WTC11 (cell line): ENCODE data around the gene BCAS3. TPM values are rescaled to one million over a fixed set of nuclear protein-coding genes. Genes with fewer than 3 reads are reported as not detected.
A peak's percentile ranks its signal among the peaks of the same experiment; 100 is the strongest.

Source experiments
- ATAC-seq: fragments of 200-7000 bp; cut with Tn5 transposase; 2 replicates; pipeline ENCODE4 v1.10.0; 2021; ENCODE audit warnings: mild to moderate bottlenecking, moderate library complexity
- CTCF ChIA-PET: fragments of 300-600 bp; sonication (Branson Sonifier 250); formaldehyde crosslinking; loops from one replicate; lab custom pipeline; 2021; ENCODE audit warnings: antibody characterized with exemption; lab: Charles Lee
- POLR2A ChIA-PET: fragments of 350-600 bp; sonication (Branson Sonifier 250); formaldehyde crosslinking; loops from one replicate; lab custom pipeline; 2021; ENCODE audit warnings: antibody characterized with exemption; lab: Charles Lee
- DNase-seq: peaks from one replicate; pipeline ENCODE4 v3.0.0; 2021; ENCODE audit warnings: low spot score
- H3K27ac Mint-ChIP-seq: 2 replicates; pipeline ENCODE4 v1.8.0; 2021; ENCODE audit warnings: mixed read lengths
- H3K27me3 Mint-ChIP-seq: 2 replicates; pipeline ENCODE4 v1.8.0; 2021; ENCODE audit warnings: low read depth, mild to moderate bottlenecking, moderate library complexity, mixed read lengths
- H3K36me3 Mint-ChIP-seq: 2 replicates; pipeline ENCODE4 v1.8.0; 2021; ENCODE audit warnings: mixed read lengths
- H3K4me1 Mint-ChIP-seq: 2 replicates; pipeline ENCODE4 v1.8.0; 2022; ENCODE audit warnings: mixed read lengths
- H3K4me3 Mint-ChIP-seq: 2 replicates; pipeline ENCODE4 v1.8.0; 2021; ENCODE audit warnings: mild to moderate bottlenecking, moderate library complexity, mixed read lengths
- H3K9me3 Mint-ChIP-seq: 2 replicates; pipeline ENCODE4 v1.8.0; 2021; ENCODE audit warnings: mixed read lengths
- ELF4 ChIP-seq: sonication (generic); formaldehyde crosslinking; IDR thresholded peaks from 2 replicates; pipeline ENCODE4 v1.8.1; 2022; ENCODE audit warnings: low read depth, mild to moderate bottlenecking, moderate library complexity, missing genetic modification reagents
- FOXP1 ChIP-seq: sonication (generic); formaldehyde crosslinking; IDR thresholded peaks from 2 replicates; pipeline ENCODE4 v1.8.0; 2022; ENCODE audit warnings: missing genetic modification reagents, mild to moderate bottlenecking, moderate library complexity, borderline replicate concordance
- GABPB1 ChIP-seq: sonication (generic); formaldehyde crosslinking; IDR thresholded peaks from 2 replicates; pipeline ENCODE4 v1.8.1; 2023; ENCODE audit warnings: mild to moderate bottlenecking, missing genetic modification reagents
- NFE2L1 ChIP-seq: sonication (generic); formaldehyde crosslinking; IDR thresholded peaks from 2 replicates; pipeline ENCODE4 v1.8.1; 2023; ENCODE audit warnings: missing genetic modification reagents
- NR1H2 ChIP-seq: sonication (generic); formaldehyde crosslinking; IDR thresholded peaks from 2 replicates; pipeline ENCODE4 v1.9.0; 2021; ENCODE audit warnings: mild to moderate bottlenecking, moderate library complexity, missing genetic modification reagents
- OVOL2 ChIP-seq: fragments of 250-450 bp; sonication (Bioruptor Pico); IDR thresholded peaks from 2 replicates; pipeline ENCODE4 v1.9.0; 2021; ENCODE audit warnings: mild to moderate bottlenecking, borderline replicate concordance
- PRRX2 ChIP-seq: fragments of 250-450 bp; sonication (Bioruptor Pico); IDR thresholded peaks from 2 replicates; pipeline ENCODE4 v1.8.0; 2021; ENCODE audit warnings: mild to moderate bottlenecking
- RELA ChIP-seq: sonication (generic); formaldehyde crosslinking; IDR thresholded peaks from 2 replicates; pipeline ENCODE4 v1.8.1; 2022; ENCODE audit warnings: missing genetic modification reagents, mild to moderate bottlenecking, borderline replicate concordance
- SMAD4 ChIP-seq: sonication (generic); formaldehyde crosslinking; IDR thresholded peaks from 2 replicates; pipeline ENCODE4 v1.8.0; 2022; ENCODE audit warnings: mild to moderate bottlenecking, missing genetic modification reagents
- SOX15 ChIP-seq: fragments of 250-450 bp; sonication (Bioruptor Pico); IDR thresholded peaks from 2 replicates; pipeline ENCODE4 v1.9.0; 2021; ENCODE audit warnings: mild to moderate bottlenecking
- TEAD1 ChIP-seq: sonication (generic); formaldehyde crosslinking; IDR thresholded peaks from 2 replicates; pipeline ENCODE4 v1.8.0; 2022; ENCODE audit warnings: mild to moderate bottlenecking, missing genetic modification reagents
- USF1 ChIP-seq: sonication (generic); formaldehyde crosslinking; IDR thresholded peaks from 2 replicates; pipeline ENCODE4 v1.8.0; 2022; ENCODE audit warnings: mild to moderate bottlenecking, missing genetic modification reagents
- USF2 ChIP-seq: sonication (generic); formaldehyde crosslinking; IDR thresholded peaks from 2 replicates; pipeline ENCODE4 v1.8.1; 2023; ENCODE audit warnings: mild to moderate bottlenecking, missing genetic modification reagents, moderate library complexity
- ZMAT4 ChIP-seq: fragments of 250-450 bp; sonication (Bioruptor Pico); IDR thresholded peaks from 2 replicates; pipeline ENCODE4 v1.9.0; 2021; ENCODE audit warnings: mild to moderate bottlenecking
- ZNF121 ChIP-seq: sonication (generic); formaldehyde crosslinking; IDR thresholded peaks from 2 replicates; pipeline ENCODE4 v1.8.0; 2023; ENCODE audit warnings: missing genetic modification reagents
- ZNF317 ChIP-seq: sonication (generic); formaldehyde crosslinking; IDR thresholded peaks from 2 replicates; pipeline ENCODE4 v1.8.1; 2023; ENCODE audit warnings: low read depth, mild to moderate bottlenecking, moderate library complexity, missing genetic modification reagents, borderline replicate concordance
- ZSCAN18 ChIP-seq: fragments of 250-450 bp; sonication (Bioruptor Pico); IDR thresholded peaks from 2 replicates; pipeline ENCODE4 v2.1.2; 2022; ENCODE audit warnings: mild to moderate bottlenecking, moderate library complexity
- total RNA-seq: library from RNA; stranded (reverse); gene quantifications from 3 replicates; pipeline ENCODE4 v1.2.3, GENCODE V29; 2021
- TF ChIP-seq, protein P1 (sequence below): sonication (generic); formaldehyde crosslinking; conservative IDR thresholded peaks from 2 replicates; pipeline ENCODE4 v1.8.1; 2022; ENCODE audit warnings: mild to moderate bottlenecking, missing genetic modification reagents
- TF ChIP-seq, protein P2 (sequence below): sonication (generic); formaldehyde crosslinking; IDR thresholded peaks from 2 replicates; pipeline ENCODE4 v1.8.0; 2022; ENCODE audit warnings: missing genetic modification reagents
- TF ChIP-seq, protein P3 (sequence below): fragments of 250-450 bp; sonication (Bioruptor Pico); IDR thresholded peaks from 2 replicates; pipeline ENCODE4 v1.8.0; 2021; ENCODE audit warnings: mild to moderate bottlenecking
- TF ChIP-seq, protein P4 (sequence below): fragments of 200-600 bp; IDR thresholded peaks from 2 replicates; pipeline ENCODE4 v1.8.0; 2022; ENCODE audit warnings: antibody characterized with exemption

The BCAS3 gene
- total RNA-seq, 1 experiment from 2014 or later: 15.5 TPM

GRCh38 chr17:60817192-60817591 lies 139.5 kb downstream of the BCAS3 start:
- CTCF ChIA-PET: interaction anchor here (0.9 kb wide), 1 partner anchor 96 kb away, joined by 3 read pairs; no protein-coding TSS in a partner anchor
- ATAC-seq (no peak), DNase-seq (no peak)
- POLR2A ChIA-PET: no interaction called here
- Mint-ChIP-seq H3K4me1 (peaks cover 5% of the 10 kb centered on the region), H3K36me3 (no peaks in the 10 kb centered on the region), H3K27me3 (no peaks in the 10 kb centered on the region), H3K4me3 (no peak overlapping the region), H3K9me3 (peaks cover 13% of the 10 kb centered on the region), H3K27ac (no peak overlapping the region)
- TF ChIP-seq FOXP1 (no peak), ZNF317 (CRISPR knock-in tag) (no peak), ZSCAN18 (CRISPR knock-in tag) (no peak), SMAD4 (no peak), NR1H2 (no peak), PRRX2 (CRISPR knock-in tag) (no peak), ZNF121 (CRISPR knock-in tag) (no peak), GABPB1 (CRISPR knock-in tag) (no peak), USF1 (CRISPR knock-in tag) (no peak)
- TF ChIP-seq, protein P1, sequence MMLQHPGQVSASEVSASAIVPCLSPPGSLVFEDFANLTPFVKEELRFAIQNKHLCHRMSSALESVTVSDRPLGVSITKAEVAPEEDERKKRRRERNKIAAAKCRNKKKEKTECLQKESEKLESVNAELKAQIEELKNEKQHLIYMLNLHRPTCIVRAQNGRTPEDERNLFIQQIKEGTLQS (CRISPR knock-in tag): no peak

- ChIA-PET CTCF (no interaction called here), POLR2A (interaction anchor here (0.7 kb wide), 1 partner anchor 33 kb away, joined by 4 read pairs; no protein-coding TSS in a partner anchor)
- ATAC-seq: peak; percentile 56
- Mint-ChIP-seq H3K36me3 (no peaks in the 10 kb centered on the region), H3K27me3 (no peaks in the 10 kb centered on the region), H3K27ac (no peak overlapping the region), H3K4me3 (no peak overlapping the region), H3K9me3 (no peaks in the 10 kb centered on the region), H3K4me1 (peaks cover 5% of the 10 kb centered on the region)
- no peak for DNase-seq
- TF ChIP-seq, protein P2, sequence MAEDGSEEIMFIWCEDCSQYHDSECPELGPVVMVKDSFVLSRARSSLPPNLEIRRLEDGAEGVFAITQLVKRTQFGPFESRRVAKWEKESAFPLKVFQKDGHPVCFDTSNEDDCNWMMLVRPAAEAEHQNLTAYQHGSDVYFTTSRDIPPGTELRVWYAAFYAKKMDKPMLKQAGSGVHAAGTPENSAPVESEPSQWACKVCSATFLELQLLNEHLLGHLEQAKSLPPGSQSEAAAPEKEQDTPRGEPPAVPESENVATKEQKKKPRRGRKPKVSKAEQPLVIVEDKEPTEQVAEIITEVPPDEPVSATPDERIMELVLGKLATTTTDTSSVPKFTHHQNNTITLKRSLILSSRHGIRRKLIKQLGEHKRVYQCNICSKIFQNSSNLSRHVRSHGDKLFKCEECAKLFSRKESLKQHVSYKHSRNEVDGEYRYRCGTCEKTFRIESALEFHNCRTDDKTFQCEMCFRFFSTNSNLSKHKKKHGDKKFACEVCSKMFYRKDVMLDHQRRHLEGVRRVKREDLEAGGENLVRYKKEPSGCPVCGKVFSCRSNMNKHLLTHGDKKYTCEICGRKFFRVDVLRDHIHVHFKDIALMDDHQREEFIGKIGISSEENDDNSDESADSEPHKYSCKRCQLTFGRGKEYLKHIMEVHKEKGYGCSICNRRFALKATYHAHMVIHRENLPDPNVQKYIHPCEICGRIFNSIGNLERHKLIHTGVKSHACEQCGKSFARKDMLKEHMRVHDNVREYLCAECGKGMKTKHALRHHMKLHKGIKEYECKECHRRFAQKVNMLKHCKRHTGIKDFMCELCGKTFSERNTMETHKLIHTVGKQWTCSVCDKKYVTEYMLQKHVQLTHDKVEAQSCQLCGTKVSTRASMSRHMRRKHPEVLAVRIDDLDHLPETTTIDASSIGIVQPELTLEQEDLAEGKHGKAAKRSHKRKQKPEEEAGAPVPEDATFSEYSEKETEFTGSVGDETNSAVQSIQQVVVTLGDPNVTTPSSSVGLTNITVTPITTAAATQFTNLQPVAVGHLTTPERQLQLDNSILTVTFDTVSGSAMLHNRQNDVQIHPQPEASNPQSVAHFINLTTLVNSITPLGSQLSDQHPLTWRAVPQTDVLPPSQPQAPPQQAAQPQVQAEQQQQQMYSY: no peak
- TF ChIP-seq, protein P3, sequence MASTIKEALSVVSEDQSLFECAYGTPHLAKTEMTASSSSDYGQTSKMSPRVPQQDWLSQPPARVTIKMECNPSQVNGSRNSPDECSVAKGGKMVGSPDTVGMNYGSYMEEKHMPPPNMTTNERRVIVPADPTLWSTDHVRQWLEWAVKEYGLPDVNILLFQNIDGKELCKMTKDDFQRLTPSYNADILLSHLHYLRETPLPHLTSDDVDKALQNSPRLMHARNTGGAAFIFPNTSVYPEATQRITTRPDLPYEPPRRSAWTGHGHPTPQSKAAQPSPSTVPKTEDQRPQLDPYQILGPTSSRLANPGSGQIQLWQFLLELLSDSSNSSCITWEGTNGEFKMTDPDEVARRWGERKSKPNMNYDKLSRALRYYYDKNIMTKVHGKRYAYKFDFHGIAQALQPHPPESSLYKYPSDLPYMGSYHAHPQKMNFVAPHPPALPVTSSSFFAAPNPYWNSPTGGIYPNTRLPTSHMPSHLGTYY (CRISPR knock-in tag): no peak
- no peak for TF ChIP-seq SOX15
- TF ChIP-seq USF2 (CRISPR knock-in tag): no peak
- no peak for TF ChIP-seq NFE2L1 (CRISPR knock-in tag)
- no peak for TF ChIP-seq ELF4 (CRISPR knock-in tag)
- no peak for TF ChIP-seq RELA
- no peak for TF ChIP-seq ZMAT4 (CRISPR knock-in tag)
- TF ChIP-seq, protein P4, sequence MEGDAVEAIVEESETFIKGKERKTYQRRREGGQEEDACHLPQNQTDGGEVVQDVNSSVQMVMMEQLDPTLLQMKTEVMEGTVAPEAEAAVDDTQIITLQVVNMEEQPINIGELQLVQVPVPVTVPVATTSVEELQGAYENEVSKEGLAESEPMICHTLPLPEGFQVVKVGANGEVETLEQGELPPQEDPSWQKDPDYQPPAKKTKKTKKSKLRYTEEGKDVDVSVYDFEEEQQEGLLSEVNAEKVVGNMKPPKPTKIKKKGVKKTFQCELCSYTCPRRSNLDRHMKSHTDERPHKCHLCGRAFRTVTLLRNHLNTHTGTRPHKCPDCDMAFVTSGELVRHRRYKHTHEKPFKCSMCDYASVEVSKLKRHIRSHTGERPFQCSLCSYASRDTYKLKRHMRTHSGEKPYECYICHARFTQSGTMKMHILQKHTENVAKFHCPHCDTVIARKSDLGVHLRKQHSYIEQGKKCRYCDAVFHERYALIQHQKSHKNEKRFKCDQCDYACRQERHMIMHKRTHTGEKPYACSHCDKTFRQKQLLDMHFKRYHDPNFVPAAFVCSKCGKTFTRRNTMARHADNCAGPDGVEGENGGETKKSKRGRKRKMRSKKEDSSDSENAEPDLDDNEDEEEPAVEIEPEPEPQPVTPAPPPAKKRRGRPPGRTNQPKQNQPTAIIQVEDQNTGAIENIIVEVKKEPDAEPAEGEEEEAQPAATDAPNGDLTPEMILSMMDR: no peak
- no peak for TF ChIP-seq OVOL2 (CRISPR knock-in tag)
- TF ChIP-seq TEAD1: no peak
- TF ChIP-seq, all 79 proteins: peak for 0
Measured at GRCh38 chr17:60819447-60820130, 141.9 kb downstream of the BCAS3 start.
